PC-3 (cell line): Measurements from ENCODE around the gene ENAM.
A peak's percentile ranks its signal among the peaks of the same experiment; 100 is the strongest.

Source experiments
- CTCF ChIP-seq: fragments of 300-600 bp; sonication (generic); conservative IDR thresholded peaks from 2 replicates; pipeline ENCODE4 v1.5.1; 2017; ENCODE audit warnings: antibody characterized with exemption, low read depth, mild to moderate bottlenecking, low read length
- EZH2 ChIP-seq: fragments of 300-600 bp; sonication (generic); IDR thresholded peaks from one replicate; pipeline ENCODE4 v1.6.1; 2017; ENCODE audit warnings: antibody characterized with exemption, mild to moderate bottlenecking, low read length; ENCODE audit not compliant: unreplicated experiment
- EZH2phosphoT487 ChIP-seq: fragments of 300-600 bp; sonication (generic); IDR thresholded peaks from 2 replicates; pipeline ENCODE4 v1.6.1; 2018; ENCODE audit warnings: mild to moderate bottlenecking, antibody characterized with exemption, low read length, borderline replicate concordance

- TF ChIP-seq CTCF: peak; percentile 99
- no peak for TF ChIP-seq EZH2
- TF ChIP-seq EZH2phosphoT487: no peak
These were observed 59.6 kb downstream of the ENAM start, which contains the start of gene UTP3 for GRCh38 chr4:70687821-70688794.
